ENCODE results near the gene DNAJC13. TPM values are rescaled to one million over a fixed set of nuclear protein-coding genes. Genes with fewer than 3 reads are reported as not detected.

Gene DNAJC13
- total RNA-seq, 1 experiment from 2014 or later = 28.5 TPM

DNA sequence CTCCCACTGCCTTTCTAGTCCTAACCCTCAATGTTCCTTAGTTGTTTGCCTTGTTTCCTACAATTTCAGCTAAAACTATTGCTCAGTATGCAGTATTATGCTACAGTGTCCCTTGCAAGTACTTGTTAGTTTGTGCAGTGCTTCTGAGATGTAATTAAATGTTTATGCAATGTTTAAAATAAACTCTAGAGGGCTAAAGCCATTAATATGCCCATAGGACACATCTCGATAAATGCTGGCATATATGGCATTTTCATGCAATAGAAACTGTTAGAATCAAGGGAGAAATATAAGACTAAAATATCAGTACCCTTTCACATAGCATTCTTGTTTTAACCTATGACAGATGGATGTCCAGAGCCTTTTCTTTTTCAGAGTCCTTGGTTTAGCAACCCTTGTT lies 120.0 kb downstream of the DNAJC13 start:
- Mint-ChIP-seq H3K36me3 (peaks cover 6% of the 10 kb centered on the region; the same call in 1 of the 2 replicates), H3K9me3 (no peaks in the 10 kb centered on the region), H3K27me3 (ENCODE audit: low read depth) (no peaks in the 10 kb centered on the region), H3K27ac (no peak overlapping the region), H3K4me1 (peaks cover 9% of the 10 kb centered on the region), H3K4me3 (no peak overlapping the region)
- ChIA-PET POLR2A (no interaction called here), CTCF (interaction anchor here (1.7 kb wide), 1 partner anchor 108 kb away, joined by 9 read pairs; no protein-coding TSS in a partner anchor)
- DNase-seq (ENCODE audit: low spot score) (no peak), ATAC-seq (no peak)
- TF ChIP-seq NFATC4 (CRISPR knock-in tag; IDR thresholded peaks at IDR 0.05) = no peak
- TF ChIP-seq, protein P1, sequence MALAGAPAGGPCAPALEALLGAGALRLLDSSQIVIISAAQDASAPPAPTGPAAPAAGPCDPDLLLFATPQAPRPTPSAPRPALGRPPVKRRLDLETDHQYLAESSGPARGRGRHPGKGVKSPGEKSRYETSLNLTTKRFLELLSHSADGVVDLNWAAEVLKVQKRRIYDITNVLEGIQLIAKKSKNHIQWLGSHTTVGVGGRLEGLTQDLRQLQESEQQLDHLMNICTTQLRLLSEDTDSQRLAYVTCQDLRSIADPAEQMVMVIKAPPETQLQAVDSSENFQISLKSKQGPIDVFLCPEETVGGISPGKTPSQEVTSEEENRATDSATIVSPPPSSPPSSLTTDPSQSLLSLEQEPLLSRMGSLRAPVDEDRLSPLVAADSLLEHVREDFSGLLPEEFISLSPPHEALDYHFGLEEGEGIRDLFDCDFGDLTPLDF (CRISPR knock-in tag; IDR thresholded peaks at IDR 0.05) = no peak
- no peak for TF ChIP-seq NR1H2 (CRISPR knock-in tag; IDR thresholded peaks at IDR 0.05)

DNA sequence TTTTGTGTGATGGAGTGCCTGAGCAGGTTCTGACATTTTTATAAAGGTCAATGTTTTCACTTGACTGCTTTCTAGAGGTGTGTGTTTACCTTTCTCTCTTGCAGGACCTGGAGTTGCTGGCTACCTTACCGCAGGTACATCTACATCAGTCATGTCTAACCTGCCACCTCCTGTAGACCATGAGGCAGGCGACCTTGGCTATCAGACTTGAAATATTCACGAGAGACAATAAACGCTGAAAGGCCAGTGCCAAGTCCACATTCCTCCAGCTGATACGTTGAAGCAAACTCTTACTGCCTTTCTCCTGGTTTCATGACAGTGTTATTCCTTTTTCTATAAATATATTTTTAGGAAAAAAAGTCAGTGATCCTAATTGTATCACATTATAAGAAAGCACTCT lies 120.8 kb downstream of the DNAJC13 start:
- POLR2A ChIA-PET = no interaction called here
- CTCF ChIA-PET = interaction anchor here (0.7 to 1.1 kb wide), 2 partner anchors 105 to 186 kb away, joined by 3 read pairs; no protein-coding TSS in a partner anchor
- no peak overlapping the region for H3K27ac Mint-ChIP-seq

DNA sequence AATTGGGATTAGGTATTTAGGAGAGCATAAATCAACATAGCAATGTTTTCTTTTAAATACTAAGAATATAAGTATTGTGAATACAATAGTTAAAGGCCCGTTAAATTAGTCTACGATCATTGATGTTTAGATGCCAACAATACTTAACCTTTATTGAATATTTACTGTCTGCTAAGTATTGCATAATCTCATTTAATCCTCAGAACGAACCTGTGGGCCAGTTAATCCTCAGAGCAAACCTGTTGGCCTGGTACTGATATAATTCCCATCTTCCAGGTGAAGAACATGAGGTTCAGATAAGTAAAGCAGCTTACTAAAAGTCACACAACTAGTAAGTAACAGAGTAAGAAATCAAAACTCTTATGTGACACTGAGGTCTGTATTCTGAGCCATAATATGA lies 122.4 kb downstream of the DNAJC13 start:
- ChIA-PET POLR2A (no interaction called here), CTCF (no interaction called here)
- no peak overlapping the region for H3K4me3 Mint-ChIP-seq
- no peaks in the 10 kb centered on the region for H3K27me3 Mint-ChIP-seq (ENCODE audit: low read depth)
- H3K36me3 Mint-ChIP-seq = peaks cover 6% of the 10 kb centered on the region; the same call in 1 of the 2 replicates
- no peaks in the 10 kb centered on the region for H3K9me3 Mint-ChIP-seq
- DNase-seq (ENCODE audit: low spot score) = no peak
- peaks cover 11% of the 10 kb centered on the region for H3K4me1 Mint-ChIP-seq
- no peak for ATAC-seq
- no peak overlapping the region for H3K27ac Mint-ChIP-seq
- no peak for TF ChIP-seq NFYB (CRISPR knock-in tag; conservative IDR thresholded peaks at IDR 0.05; ENCODE audit: low read depth)
- TF ChIP-seq, protein P2, sequence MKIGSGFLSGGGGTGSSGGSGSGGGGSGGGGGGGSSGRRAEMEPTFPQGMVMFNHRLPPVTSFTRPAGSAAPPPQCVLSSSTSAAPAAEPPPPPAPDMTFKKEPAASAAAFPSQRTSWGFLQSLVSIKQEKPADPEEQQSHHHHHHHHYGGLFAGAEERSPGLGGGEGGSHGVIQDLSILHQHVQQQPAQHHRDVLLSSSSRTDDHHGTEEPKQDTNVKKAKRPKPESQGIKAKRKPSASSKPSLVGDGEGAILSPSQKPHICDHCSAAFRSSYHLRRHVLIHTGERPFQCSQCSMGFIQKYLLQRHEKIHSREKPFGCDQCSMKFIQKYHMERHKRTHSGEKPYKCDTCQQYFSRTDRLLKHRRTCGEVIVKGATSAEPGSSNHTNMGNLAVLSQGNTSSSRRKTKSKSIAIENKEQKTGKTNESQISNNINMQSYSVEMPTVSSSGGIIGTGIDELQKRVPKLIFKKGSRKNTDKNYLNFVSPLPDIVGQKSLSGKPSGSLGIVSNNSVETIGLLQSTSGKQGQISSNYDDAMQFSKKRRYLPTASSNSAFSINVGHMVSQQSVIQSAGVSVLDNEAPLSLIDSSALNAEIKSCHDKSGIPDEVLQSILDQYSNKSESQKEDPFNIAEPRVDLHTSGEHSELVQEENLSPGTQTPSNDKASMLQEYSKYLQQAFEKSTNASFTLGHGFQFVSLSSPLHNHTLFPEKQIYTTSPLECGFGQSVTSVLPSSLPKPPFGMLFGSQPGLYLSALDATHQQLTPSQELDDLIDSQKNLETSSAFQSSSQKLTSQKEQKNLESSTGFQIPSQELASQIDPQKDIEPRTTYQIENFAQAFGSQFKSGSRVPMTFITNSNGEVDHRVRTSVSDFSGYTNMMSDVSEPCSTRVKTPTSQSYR (CRISPR knock-in tag; IDR thresholded peaks at IDR 0.05) = no peak
- TF ChIP-seq, protein P3, sequence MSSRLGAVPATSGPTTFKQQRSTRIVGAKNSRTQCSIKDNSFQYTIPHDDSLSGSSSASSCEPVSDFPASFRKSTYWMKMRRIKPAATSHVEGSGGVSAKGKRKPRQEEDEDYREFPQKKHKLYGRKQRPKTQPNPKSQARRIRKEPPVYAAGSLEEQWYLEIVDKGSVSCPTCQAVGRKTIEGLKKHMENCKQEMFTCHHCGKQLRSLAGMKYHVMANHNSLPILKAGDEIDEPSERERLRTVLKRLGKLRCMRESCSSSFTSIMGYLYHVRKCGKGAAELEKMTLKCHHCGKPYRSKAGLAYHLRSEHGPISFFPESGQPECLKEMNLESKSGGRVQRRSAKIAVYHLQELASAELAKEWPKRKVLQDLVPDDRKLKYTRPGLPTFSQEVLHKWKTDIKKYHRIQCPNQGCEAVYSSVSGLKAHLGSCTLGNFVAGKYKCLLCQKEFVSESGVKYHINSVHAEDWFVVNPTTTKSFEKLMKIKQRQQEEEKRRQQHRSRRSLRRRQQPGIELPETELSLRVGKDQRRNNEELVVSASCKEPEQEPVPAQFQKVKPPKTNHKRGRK (CRISPR knock-in tag; IDR thresholded peaks at IDR 0.05; ENCODE audit: borderline replicate concordance) = no peak
- TF ChIP-seq, protein P4, sequence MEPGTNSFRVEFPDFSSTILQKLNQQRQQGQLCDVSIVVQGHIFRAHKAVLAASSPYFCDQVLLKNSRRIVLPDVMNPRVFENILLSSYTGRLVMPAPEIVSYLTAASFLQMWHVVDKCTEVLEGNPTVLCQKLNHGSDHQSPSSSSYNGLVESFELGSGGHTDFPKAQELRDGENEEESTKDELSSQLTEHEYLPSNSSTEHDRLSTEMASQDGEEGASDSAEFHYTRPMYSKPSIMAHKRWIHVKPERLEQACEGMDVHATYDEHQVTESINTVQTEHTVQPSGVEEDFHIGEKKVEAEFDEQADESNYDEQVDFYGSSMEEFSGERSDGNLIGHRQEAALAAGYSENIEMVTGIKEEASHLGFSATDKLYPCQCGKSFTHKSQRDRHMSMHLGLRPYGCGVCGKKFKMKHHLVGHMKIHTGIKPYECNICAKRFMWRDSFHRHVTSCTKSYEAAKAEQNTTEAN (CRISPR knock-in tag; IDR thresholded peaks at IDR 0.05) = no peak
- TF ChIP-seq, protein P1 (CRISPR knock-in tag; IDR thresholded peaks at IDR 0.05) = no peak

More for the DNA sequence above, 120.8 kb downstream of the DNAJC13 start:
- no peaks in the 10 kb centered on the region for H3K9me3 Mint-ChIP-seq
- H3K4me1 Mint-ChIP-seq = peaks cover 9% of the 10 kb centered on the region
- ATAC-seq (no peak), DNase-seq (ENCODE audit: low spot score) (no peak)
- TF ChIP-seq, protein P5, sequence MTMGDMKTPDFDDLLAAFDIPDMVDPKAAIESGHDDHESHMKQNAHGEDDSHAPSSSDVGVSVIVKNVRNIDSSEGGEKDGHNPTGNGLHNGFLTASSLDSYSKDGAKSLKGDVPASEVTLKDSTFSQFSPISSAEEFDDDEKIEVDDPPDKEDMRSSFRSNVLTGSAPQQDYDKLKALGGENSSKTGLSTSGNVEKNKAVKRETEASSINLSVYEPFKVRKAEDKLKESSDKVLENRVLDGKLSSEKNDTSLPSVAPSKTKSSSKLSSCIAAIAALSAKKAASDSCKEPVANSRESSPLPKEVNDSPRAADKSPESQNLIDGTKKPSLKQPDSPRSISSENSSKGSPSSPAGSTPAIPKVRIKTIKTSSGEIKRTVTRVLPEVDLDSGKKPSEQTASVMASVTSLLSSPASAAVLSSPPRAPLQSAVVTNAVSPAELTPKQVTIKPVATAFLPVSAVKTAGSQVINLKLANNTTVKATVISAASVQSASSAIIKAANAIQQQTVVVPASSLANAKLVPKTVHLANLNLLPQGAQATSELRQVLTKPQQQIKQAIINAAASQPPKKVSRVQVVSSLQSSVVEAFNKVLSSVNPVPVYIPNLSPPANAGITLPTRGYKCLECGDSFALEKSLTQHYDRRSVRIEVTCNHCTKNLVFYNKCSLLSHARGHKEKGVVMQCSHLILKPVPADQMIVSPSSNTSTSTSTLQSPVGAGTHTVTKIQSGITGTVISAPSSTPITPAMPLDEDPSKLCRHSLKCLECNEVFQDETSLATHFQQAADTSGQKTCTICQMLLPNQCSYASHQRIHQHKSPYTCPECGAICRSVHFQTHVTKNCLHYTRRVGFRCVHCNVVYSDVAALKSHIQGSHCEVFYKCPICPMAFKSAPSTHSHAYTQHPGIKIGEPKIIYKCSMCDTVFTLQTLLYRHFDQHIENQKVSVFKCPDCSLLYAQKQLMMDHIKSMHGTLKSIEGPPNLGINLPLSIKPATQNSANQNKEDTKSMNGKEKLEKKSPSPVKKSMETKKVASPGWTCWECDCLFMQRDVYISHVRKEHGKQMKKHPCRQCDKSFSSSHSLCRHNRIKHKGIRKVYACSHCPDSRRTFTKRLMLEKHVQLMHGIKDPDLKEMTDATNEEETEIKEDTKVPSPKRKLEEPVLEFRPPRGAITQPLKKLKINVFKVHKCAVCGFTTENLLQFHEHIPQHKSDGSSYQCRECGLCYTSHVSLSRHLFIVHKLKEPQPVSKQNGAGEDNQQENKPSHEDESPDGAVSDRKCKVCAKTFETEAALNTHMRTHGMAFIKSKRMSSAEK (CRISPR knock-in tag; IDR thresholded peaks at IDR 0.05; ENCODE audit: borderline replicate concordance) = no peak
- no peak for TF ChIP-seq CBFB (CRISPR knock-in tag; IDR thresholded peaks at IDR 0.05; ENCODE audit: low read depth)
- TF ChIP-seq, protein P6, sequence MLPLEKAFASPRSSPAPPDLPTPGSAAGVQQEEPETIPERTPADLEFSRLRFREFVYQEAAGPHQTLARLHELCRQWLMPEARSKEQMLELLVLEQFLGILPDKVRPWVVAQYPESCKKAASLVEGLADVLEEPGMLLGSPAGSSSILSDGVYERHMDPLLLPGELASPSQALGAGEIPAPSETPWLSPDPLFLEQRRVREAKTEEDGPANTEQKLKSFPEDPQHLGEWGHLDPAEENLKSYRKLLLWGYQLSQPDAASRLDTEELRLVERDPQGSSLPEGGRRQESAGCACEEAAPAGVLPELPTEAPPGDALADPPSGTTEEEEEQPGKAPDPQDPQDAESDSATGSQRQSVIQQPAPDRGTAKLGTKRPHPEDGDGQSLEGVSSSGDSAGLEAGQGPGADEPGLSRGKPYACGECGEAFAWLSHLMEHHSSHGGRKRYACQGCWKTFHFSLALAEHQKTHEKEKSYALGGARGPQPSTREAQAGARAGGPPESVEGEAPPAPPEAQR (CRISPR knock-in tag; IDR thresholded peaks at IDR 0.05) = no peak
- no peak for TF ChIP-seq MXD4 (CRISPR knock-in tag; IDR thresholded peaks at IDR 0.05; ENCODE audit: borderline replicate concordance)
- TF ChIP-seq ZNF232 (CRISPR knock-in tag; IDR thresholded peaks at IDR 0.05) = no peak
- TF ChIP-seq, protein P7, sequence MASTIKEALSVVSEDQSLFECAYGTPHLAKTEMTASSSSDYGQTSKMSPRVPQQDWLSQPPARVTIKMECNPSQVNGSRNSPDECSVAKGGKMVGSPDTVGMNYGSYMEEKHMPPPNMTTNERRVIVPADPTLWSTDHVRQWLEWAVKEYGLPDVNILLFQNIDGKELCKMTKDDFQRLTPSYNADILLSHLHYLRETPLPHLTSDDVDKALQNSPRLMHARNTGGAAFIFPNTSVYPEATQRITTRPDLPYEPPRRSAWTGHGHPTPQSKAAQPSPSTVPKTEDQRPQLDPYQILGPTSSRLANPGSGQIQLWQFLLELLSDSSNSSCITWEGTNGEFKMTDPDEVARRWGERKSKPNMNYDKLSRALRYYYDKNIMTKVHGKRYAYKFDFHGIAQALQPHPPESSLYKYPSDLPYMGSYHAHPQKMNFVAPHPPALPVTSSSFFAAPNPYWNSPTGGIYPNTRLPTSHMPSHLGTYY (CRISPR knock-in tag; IDR thresholded peaks at IDR 0.05) = no peak
- no peak for TF ChIP-seq NR3C1 (CRISPR knock-in tag; conservative IDR thresholded peaks at IDR 0.05; ENCODE audit: low read depth)
- no peak for TF ChIP-seq JAZF1 (CRISPR knock-in tag; IDR thresholded peaks at IDR 0.05)
- TF ChIP-seq SOX15 (CRISPR knock-in tag; IDR thresholded peaks at IDR 0.05) = no peak
- no peak for TF ChIP-seq ZNF671 (CRISPR knock-in tag; IDR thresholded peaks at IDR 0.05)
- H3K4me3 Mint-ChIP-seq = no peak overlapping the region
- peaks cover 6% of the 10 kb centered on the region; the same call in 1 of the 2 replicates for H3K36me3 Mint-ChIP-seq
- H3K27me3 Mint-ChIP-seq (ENCODE audit: low read depth) = no peaks in the 10 kb centered on the region
